CD4-positive, CD25-positive, alpha-beta regulatory T cell (primary cell): ENCODE measurements around the gene SEMA3A. TPM values are rescaled to one million over a fixed set of nuclear protein-coding genes. Genes with fewer than 3 reads are reported as not detected.
A peak's percentile ranks its signal among the peaks of the same experiment; 100 is the strongest.
"Not testable (repeated sequence)": the region's sequence is repeated elsewhere in the genome, so short reads cannot be mapped to it uniquely, and the experiment has no call there.

Experiments
- ATAC-seq, 2 donors: fragments of 150-1000 bp; cut with Tn5 transposase; one replicate each; pipeline ENCODE4 v1.10.0; 2021; ENCODE audit warnings: low read depth in 2 of 2, moderate number of reproducible peaks in 2 of 2, moderate library complexity in 1 of 2
- DNase-seq, 3 donors: peaks; one replicate each; pipeline versions ENCODE4 v3.0.0 to v3.0.0-alpha.2; 2012 to 2022; ENCODE audit warnings: mixed read lengths in 1 of 3
- H3K27ac ChIP-seq: one replicate; pipeline ENCODE4 v1.7.0; 2013; ENCODE audit warnings: mild to moderate bottlenecking, low read length; ENCODE audit not compliant: insufficient read depth, poor library complexity, severe bottlenecking
- H3K27me3 ChIP-seq: one replicate; pipeline ENCODE4 v1.7.0; 2013; ENCODE audit warnings: low read length; ENCODE audit not compliant: control insufficient read depth, insufficient read depth
- H3K36me3 ChIP-seq: one replicate; pipeline ENCODE4 v1.7.0; 2013; ENCODE audit warnings: mild to moderate bottlenecking, low read length, moderate library complexity; ENCODE audit not compliant: control insufficient read depth, insufficient read depth
- H3K4me1 ChIP-seq: 2 replicates; pipeline ENCODE4 v1.7.0; 2013; ENCODE audit warnings: mild to moderate bottlenecking, low read length; ENCODE audit not compliant: insufficient read depth, control insufficient read depth, poor library complexity, severe bottlenecking
- H3K4me3 ChIP-seq: one replicate; pipeline ENCODE4 v1.7.0; 2013; ENCODE audit warnings: low read depth, mild to moderate bottlenecking, low read length, moderate library complexity
- H3K9me3 ChIP-seq, 2 experiments: 1 replicate in 1 of 2; 2 replicates in 1 of 2; pipeline ENCODE4 v1.7.0; 2013; ENCODE audit warnings: low read length in 2 of 2, mild to moderate bottlenecking in 1 of 2, moderate library complexity in 1 of 2; ENCODE audit not compliant: control insufficient read depth in 2 of 2
- H3K27ac Mint-ChIP-seq, 3 donors: one replicate each; pipeline ENCODE4 v1.8.0; 2020 to 2022; ENCODE audit warnings: mild to moderate bottlenecking in 3 of 3, mixed read lengths in 3 of 3, moderate library complexity in 2 of 3
- H3K27me3 Mint-ChIP-seq: one replicate; pipeline ENCODE4 v1.8.0; 2022; ENCODE audit warnings: mild to moderate bottlenecking, mixed read lengths
- H3K36me3 Mint-ChIP-seq: one replicate; pipeline ENCODE4 v1.8.0; 2020; ENCODE audit warnings: mixed read lengths
- H3K4me1 Mint-ChIP-seq, 4 donors: one replicate each; pipeline ENCODE4 v1.8.0; 2020 to 2022; ENCODE audit warnings: mixed read lengths in 4 of 4, mild to moderate bottlenecking in 1 of 4
- H3K4me3 Mint-ChIP-seq, 4 donors: one replicate each; pipeline ENCODE4 v1.8.0; 2020 to 2022; ENCODE audit warnings: mild to moderate bottlenecking in 4 of 4, mixed read lengths in 4 of 4, moderate library complexity in 3 of 4
- H3K9me3 Mint-ChIP-seq, 7 donors: one replicate each; pipeline ENCODE4 v1.8.0; 2020 to 2022; ENCODE audit warnings: mixed read lengths in 7 of 7, mild to moderate bottlenecking in 3 of 7, moderate library complexity in 2 of 7
- polyA plus RNA-seq, 4 donors: library from polyadenylated mRNA; unstranded; fragments of 300-500 nt; fragmentation: Illumina TruSeq; gene quantifications; one replicate each; pipeline ENCODE4 v1.2.3, GENCODE V29; 2021
- total RNA-seq: library from RNA; stranded (reverse); gene quantifications from one replicate; pipeline ENCODE4 v1.2.3, GENCODE V29; 2022

The SEMA3A gene
- total and polyA plus RNA-seq, 5 donors from 2014 or later: not detected

DNA sequence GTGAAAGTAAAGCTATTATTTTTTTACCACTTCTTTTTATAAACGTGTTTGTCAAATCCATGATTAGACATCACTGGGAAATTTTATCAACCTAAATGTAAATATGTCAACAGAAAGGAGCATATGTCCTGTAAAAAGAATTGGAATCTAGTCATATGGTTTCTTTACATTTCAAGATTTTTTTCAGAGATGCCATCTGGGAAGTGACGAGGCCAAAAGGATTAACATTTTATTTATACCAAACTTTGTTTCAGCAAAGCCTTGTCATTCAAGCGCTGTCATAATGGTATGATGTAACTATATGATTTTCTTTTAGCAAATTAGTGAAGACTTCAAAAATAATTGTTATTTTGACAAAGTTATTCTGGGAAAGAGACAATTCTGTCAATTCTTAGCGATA lies 117.3 kb downstream of the SEMA3A start:
- Histone ChIP-seq H3K27ac (no peak overlapping the region), H3K9me3 (no peaks in the 10 kb centered on the region), H3K4me3 (no peak overlapping the region), H3K36me3 (no peaks in the 10 kb centered on the region), H3K27me3 (no peaks in the 10 kb centered on the region), H3K4me1 (no peaks in the 10 kb centered on the region)
- H3K4me3 Mint-ChIP-seq: no peak overlapping the region
- H3K27me3 Mint-ChIP-seq: no peaks in the 10 kb centered on the region
- H3K27ac Mint-ChIP-seq: no peak overlapping the region
- H3K36me3 Mint-ChIP-seq: no peaks in the 10 kb centered on the region
- no peak for ATAC-seq
- peaks cover 0 to 2% (median 0%) of the 10 kb centered on the region in 7 donors for H3K9me3 Mint-ChIP-seq
- H3K4me1 Mint-ChIP-seq: peaks cover 0 to 5% (median under 1%) of the 10 kb centered on the region in 4 donors
- DNase-seq: no peak

DNA sequence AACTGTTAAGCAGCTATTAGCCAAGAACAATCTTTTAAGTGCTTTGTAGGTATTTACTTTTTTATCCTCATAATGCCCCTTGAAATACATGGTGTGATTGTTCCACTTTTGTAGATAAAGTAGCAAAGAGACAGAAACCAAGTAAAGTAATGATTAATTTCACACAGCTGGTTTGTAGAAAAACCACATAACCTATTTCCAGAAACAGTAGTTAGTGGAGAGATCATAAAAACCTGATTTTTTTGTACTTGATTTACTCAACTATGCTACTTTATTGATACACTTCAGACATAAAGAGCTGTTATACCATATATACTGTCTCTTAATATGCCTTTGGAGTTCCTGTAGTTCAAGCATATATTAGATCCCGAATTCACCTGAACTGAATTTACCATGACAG lies 118.4 kb downstream of the SEMA3A start:
- Mint-ChIP-seq H3K27me3 (no peaks in the 10 kb centered on the region), H3K4me1 (peaks cover 0 to 2% (median 0%) of the 10 kb centered on the region in 4 donors), H3K9me3 (peaks cover 0 to 3% (median 0%) of the 10 kb centered on the region in 7 donors), H3K27ac (no peak overlapping the region), H3K4me3 (no peak overlapping the region), H3K36me3 (no peaks in the 10 kb centered on the region)
- ATAC-seq (no peak), DNase-seq (peak in 1 of 3 donors; percentile 32)
- Histone ChIP-seq H3K4me1 (no peaks in the 10 kb centered on the region), H3K4me3 (no peak overlapping the region), H3K36me3 (no peaks in the 10 kb centered on the region), H3K27me3 (no peaks in the 10 kb centered on the region), H3K9me3 (no peaks in the 10 kb centered on the region), H3K27ac (no peak overlapping the region)

DNA sequence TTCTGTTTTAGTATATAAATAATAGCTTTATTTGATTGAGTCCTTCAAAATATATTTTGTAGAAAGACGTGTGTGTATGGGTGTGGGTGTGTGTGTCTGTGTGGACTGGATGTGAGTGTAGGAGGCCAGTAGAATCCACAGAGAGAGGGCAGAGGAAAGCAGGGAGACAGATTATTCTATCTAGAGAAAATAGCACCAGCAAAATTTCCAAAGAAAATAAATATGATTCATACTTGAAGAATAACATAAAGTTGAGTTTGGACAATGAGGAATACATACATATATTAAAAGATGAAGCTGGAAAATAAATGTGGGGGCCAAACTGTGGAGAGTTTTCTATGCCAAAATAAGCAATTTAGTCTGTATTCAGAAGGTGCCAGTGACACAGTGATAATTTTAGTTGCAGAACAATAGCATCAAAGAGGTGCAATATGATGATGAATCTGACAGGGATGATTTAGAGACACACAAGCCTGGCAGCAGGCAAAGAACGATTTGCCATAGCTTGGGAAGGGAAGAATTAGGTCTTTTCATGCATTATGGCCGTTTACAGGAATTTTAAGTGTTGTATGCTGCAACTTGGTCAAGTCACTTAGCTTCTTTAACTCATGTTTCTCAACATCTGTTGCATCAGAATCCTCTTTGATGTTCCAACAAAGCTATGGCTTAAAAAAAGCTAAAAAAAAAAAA lies 121.3 kb downstream of the SEMA3A start:
- no peaks in the 10 kb centered on the region for H3K4me1 ChIP-seq
- H3K27ac Mint-ChIP-seq: no peak overlapping the region
- no peaks in the 10 kb centered on the region for H3K36me3 ChIP-seq
- no peak overlapping the region for H3K27ac ChIP-seq
- no peak overlapping the region for H3K4me3 Mint-ChIP-seq
- H3K4me1 Mint-ChIP-seq: peaks cover 0 to 4% (median 0%) of the 10 kb centered on the region in 4 donors
- peaks cover 0 to 7% (median 0%) of the 10 kb centered on the region in 7 donors for H3K9me3 Mint-ChIP-seq
- no peaks in the 10 kb centered on the region for H3K27me3 Mint-ChIP-seq
- H3K36me3 Mint-ChIP-seq: no peaks in the 10 kb centered on the region
- DNase-seq (no peak), ATAC-seq (no peak)
- no peak overlapping the region for H3K4me3 ChIP-seq
- H3K27me3 ChIP-seq: no peaks in the 10 kb centered on the region
- no peaks in the 10 kb centered on the region for H3K9me3 ChIP-seq

- Mint-ChIP-seq H3K4me1 (peaks cover 0 to 2% (median 0%) of the 10 kb centered on the region in 4 donors), H3K27ac (no peak overlapping the region), H3K27me3 (no peaks in the 10 kb centered on the region), H3K36me3 (no peaks in the 10 kb centered on the region), H3K4me3 (no peak overlapping the region), H3K9me3 (peaks cover 0 to 7% (median 0%) of the 10 kb centered on the region in 7 donors)
- H3K27me3 ChIP-seq: no peaks in the 10 kb centered on the region
- H3K27ac ChIP-seq: no peak overlapping the region
- H3K9me3 ChIP-seq: no peaks in the 10 kb centered on the region
- H3K36me3 ChIP-seq: no peaks in the 10 kb centered on the region
- no peak for ATAC-seq
- DNase-seq: no peak
- no peak overlapping the region for H3K4me3 ChIP-seq
- no peaks in the 10 kb centered on the region for H3K4me1 ChIP-seq
Measured at GRCh38 chr7:84070770-84071169, 123.8 kb downstream of the SEMA3A start.

GRCh38 chr7:84069999-84070500 lies 124.5 kb downstream of the SEMA3A start:
- no peak for ATAC-seq
- no peak overlapping the region for H3K4me3 Mint-ChIP-seq
- H3K27ac Mint-ChIP-seq: no peak overlapping the region

DNA sequence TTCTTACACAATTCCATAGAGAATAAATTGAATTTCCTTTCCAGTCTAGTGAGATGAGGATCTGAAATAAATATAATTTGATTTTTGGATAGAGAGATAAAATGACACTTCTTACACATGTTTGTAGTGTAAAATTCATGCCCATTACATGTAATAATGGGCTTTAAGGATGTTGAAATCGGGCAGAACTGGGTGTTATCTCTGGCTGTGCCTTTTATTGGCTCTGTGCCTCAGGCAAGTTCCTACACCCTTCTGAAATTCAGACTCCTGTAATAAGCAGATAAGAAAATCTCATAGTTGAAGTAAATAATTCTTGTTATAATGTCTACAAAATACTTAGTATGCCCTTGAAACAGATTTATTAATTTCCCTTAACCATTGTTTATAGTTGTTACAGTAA lies 125.6 kb downstream of the SEMA3A start:
- peaks cover 0 to 7% (median 0%) of the 10 kb centered on the region in 7 donors for H3K9me3 Mint-ChIP-seq
- Histone ChIP-seq H3K27ac (no peak overlapping the region), H3K9me3 (no peaks in the 10 kb centered on the region), H3K36me3 (no peaks in the 10 kb centered on the region), H3K4me1 (no peaks in the 10 kb centered on the region), H3K4me3 (no peak overlapping the region), H3K27me3 (no peaks in the 10 kb centered on the region)
- DNase-seq (no peak), ATAC-seq (no peak)
- H3K36me3 Mint-ChIP-seq: no peaks in the 10 kb centered on the region
- no peaks in the 10 kb centered on the region for H3K27me3 Mint-ChIP-seq
- no peak overlapping the region for H3K27ac Mint-ChIP-seq
- peaks cover 0 to 2% (median 0%) of the 10 kb centered on the region in 4 donors for H3K4me1 Mint-ChIP-seq
- H3K4me3 Mint-ChIP-seq: no peak overlapping the region

More at GRCh38 chr7:84069999-84070500, 124.5 kb downstream of the SEMA3A start:
- Mint-ChIP-seq H3K27me3 (no peaks in the 10 kb centered on the region), H3K36me3 (no peaks in the 10 kb centered on the region), H3K9me3 (peaks cover 0 to 7% (median 0%) of the 10 kb centered on the region in 7 donors), H3K4me1 (peaks cover 0 to 2% (median 0%) of the 10 kb centered on the region in 4 donors)
- H3K27ac ChIP-seq: no peak overlapping the region
- H3K9me3 ChIP-seq: no peaks in the 10 kb centered on the region
- no peak for DNase-seq
- H3K27me3 ChIP-seq: no peaks in the 10 kb centered on the region
- H3K4me3 ChIP-seq: no peak overlapping the region
- no peaks in the 10 kb centered on the region for H3K36me3 ChIP-seq
- no peaks in the 10 kb centered on the region for H3K4me1 ChIP-seq

- not testable (repeated sequence) for H3K4me1 Mint-ChIP-seq, H3K4me3 Mint-ChIP-seq, H3K4me1 ChIP-seq, ATAC-seq, H3K27ac ChIP-seq, H3K4me3 ChIP-seq, H3K9me3 Mint-ChIP-seq, DNase-seq, H3K27me3 Mint-ChIP-seq, H3K36me3 ChIP-seq, H3K9me3 ChIP-seq, H3K27ac Mint-ChIP-seq, H3K27me3 ChIP-seq, H3K36me3 Mint-ChIP-seq
Measured at GRCh38 chr7:84062489-84062901, 132.1 kb downstream of the SEMA3A start.

DNA sequence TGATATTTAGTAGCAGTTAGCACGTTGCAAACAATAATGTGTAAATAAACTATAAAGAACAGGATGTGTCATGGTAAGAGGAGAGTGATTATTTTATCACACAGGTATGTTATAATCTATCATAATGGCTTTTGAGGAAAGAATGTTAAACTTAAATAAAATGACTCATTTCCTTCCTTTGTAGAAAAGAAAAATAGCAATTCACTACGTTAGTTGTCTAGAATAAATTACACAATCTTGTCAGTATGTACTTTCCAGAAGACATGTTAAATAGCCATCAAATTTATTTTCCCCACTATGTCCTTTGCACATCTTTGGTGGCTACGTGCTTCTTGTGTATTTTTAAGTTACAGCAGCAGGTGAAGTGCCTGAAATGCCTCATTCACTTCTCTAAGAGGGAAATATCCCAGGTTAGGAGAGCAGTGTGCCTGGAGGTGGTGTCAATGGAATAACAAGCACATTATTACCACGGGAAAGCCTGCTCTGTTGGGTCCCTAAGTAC lies 133.8 kb downstream of the SEMA3A start:
- no peaks in the 10 kb centered on the region for H3K36me3 ChIP-seq
- no peaks in the 10 kb centered on the region for H3K27me3 ChIP-seq
- peaks cover 0 to 8% of the 10 kb centered on the region in 2 experiments for H3K9me3 ChIP-seq
- DNase-seq (no peak), ATAC-seq (no peak)
- H3K36me3 Mint-ChIP-seq: no peaks in the 10 kb centered on the region
- H3K4me3 Mint-ChIP-seq: no peak overlapping the region
- H3K4me1 Mint-ChIP-seq: peaks cover 0 to 6% (median 0%) of the 10 kb centered on the region in 4 donors
- no peak overlapping the region for H3K4me3 ChIP-seq
- H3K27ac ChIP-seq: no peak overlapping the region
- no peak overlapping the region for H3K27ac Mint-ChIP-seq
- no peaks in the 10 kb centered on the region for H3K27me3 Mint-ChIP-seq
- no peaks in the 10 kb centered on the region for H3K4me1 ChIP-seq
- H3K9me3 Mint-ChIP-seq: peaks cover 0 to 9% (median 0%) of the 10 kb centered on the region in 7 donors
